Breast epithelium (tissue), 3 donors: ENCODE data around the gene SMIM14.

Experiments
- POLR2A ChIP-seq: fragments of 450-650 bp; IDR thresholded peaks from one replicate; pipeline ENCODE4 v1.6.1; 2016; ENCODE audit warnings: antibody characterized with exemption, mild to moderate bottlenecking, moderate library complexity
- POLR2AphosphoS5 ChIP-seq, 3 donors: sonication (generic); formaldehyde crosslinking; IDR thresholded peaks; one replicate each; pipeline ENCODE4 v1.6.1; 2017; ENCODE audit warnings: antibody characterized with exemption in 3 of 3
- TF ChIP-seq, protein P1 (sequence below), 3 donors: fragments of 450-650 bp; IDR thresholded peaks; one replicate each; pipeline ENCODE4 v1.5.1; 2016 to 2017; ENCODE audit warnings: antibody characterized with exemption in 3 of 3, mild to moderate bottlenecking in 3 of 3, moderate library complexity in 3 of 3

GRCh38 chr4:39616651-39617050 is 22.0 kb downstream of the SMIM14 start:
- TF ChIP-seq, protein P1, sequence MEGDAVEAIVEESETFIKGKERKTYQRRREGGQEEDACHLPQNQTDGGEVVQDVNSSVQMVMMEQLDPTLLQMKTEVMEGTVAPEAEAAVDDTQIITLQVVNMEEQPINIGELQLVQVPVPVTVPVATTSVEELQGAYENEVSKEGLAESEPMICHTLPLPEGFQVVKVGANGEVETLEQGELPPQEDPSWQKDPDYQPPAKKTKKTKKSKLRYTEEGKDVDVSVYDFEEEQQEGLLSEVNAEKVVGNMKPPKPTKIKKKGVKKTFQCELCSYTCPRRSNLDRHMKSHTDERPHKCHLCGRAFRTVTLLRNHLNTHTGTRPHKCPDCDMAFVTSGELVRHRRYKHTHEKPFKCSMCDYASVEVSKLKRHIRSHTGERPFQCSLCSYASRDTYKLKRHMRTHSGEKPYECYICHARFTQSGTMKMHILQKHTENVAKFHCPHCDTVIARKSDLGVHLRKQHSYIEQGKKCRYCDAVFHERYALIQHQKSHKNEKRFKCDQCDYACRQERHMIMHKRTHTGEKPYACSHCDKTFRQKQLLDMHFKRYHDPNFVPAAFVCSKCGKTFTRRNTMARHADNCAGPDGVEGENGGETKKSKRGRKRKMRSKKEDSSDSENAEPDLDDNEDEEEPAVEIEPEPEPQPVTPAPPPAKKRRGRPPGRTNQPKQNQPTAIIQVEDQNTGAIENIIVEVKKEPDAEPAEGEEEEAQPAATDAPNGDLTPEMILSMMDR (IDR thresholded peaks at IDR 0.05) = no peak
- TF ChIP-seq POLR2A (no peak), POLR2AphosphoS5 (IDR thresholded peaks at IDR 0.05) (no peak)
